HG03135 (cell line): ENCODE measurements around the gene DIP2C.

Experiments
- ATAC-seq: cut with Tn5 transposase; IDR thresholded peaks from one replicate; pipeline ENCODE4 v1.9.1; 2021; ENCODE audit warnings: mild to moderate bottlenecking, moderate library complexity; ENCODE audit not compliant: unreplicated experiment

DIP2C gene

GRCh38 chr10:630581-631073, 58.8 kb downstream of the DIP2C start:
- no peak for ATAC-seq

GRCh38 chr10:629186-629998, 60.1 kb downstream of the DIP2C start:
- no peak for ATAC-seq

- no peak for ATAC-seq
Measured at GRCh38 chr10:628386-629045, 61.0 kb downstream of the DIP2C start.

- no peak for ATAC-seq
Measured at GRCh38 chr10:627032-627992, 62.2 kb downstream of the DIP2C start.

- no peak for ATAC-seq
Measured at GRCh38 chr10:625751-626711, 63.4 kb downstream of the DIP2C start.

- no peak for ATAC-seq
Measured at GRCh38 chr10:625333-625696, 64.2 kb downstream of the DIP2C start.

- ATAC-seq, result no peak
Measured at GRCh38 chr10:624605-625332, 64.7 kb downstream of the DIP2C start.

GRCh38 chr10:624312-624604, 65.2 kb downstream of the DIP2C start:
- ATAC-seq, result no peak

GRCh38 chr10:623477-624311, 65.8 kb downstream of the DIP2C start:
- no peak for ATAC-seq

GRCh38 chr10:623014-623413, 66.5 kb downstream of the DIP2C start:
- ATAC-seq, result no peak

- no peak for ATAC-seq
Measured at GRCh38 chr10:621981-622740, 67.3 kb downstream of the DIP2C start.

GRCh38 chr10:621513-621912, 68.0 kb downstream of the DIP2C start:
- no peak for ATAC-seq

GRCh38 chr10:620971-621370, 68.5 kb downstream of the DIP2C start:
- no peak for ATAC-seq

GRCh38 chr10:620417-620816, 69.1 kb downstream of the DIP2C start:
- ATAC-seq, result no peak

GRCh38 chr10:619710-620109, 69.8 kb downstream of the DIP2C start:
- ATAC-seq, result no peak

- ATAC-seq, result no peak
Measured at GRCh38 chr10:618229-618989, 71.1 kb downstream of the DIP2C start.

- no peak for ATAC-seq
Measured at GRCh38 chr10:617471-617870, 72.0 kb downstream of the DIP2C start.
